OCI-LY1 (cell line): ENCODE data around the gene USP6NL.

Experiments
- EZH2 ChIP-seq: fragments of 200-600 bp; sonication (generic), shearing (Covaris generic); IDR thresholded peaks from 2 replicates; pipeline ENCODE4 v1.8.0; 2017; ENCODE audit warnings: borderline replicate concordance, mixed run types, mild to moderate bottlenecking, antibody characterized with exemption, low read length, moderate library complexity, mixed read lengths
- TF ChIP-seq, protein P1 (sequence below): fragments of 200-600 bp; sonication (generic), shearing (Covaris generic); IDR thresholded peaks from 2 replicates; pipeline ENCODE4 v1.5.1; 2017; ENCODE audit warnings: mild to moderate bottlenecking, antibody characterized with exemption, low read length, moderate library complexity, mixed read lengths

DNA sequence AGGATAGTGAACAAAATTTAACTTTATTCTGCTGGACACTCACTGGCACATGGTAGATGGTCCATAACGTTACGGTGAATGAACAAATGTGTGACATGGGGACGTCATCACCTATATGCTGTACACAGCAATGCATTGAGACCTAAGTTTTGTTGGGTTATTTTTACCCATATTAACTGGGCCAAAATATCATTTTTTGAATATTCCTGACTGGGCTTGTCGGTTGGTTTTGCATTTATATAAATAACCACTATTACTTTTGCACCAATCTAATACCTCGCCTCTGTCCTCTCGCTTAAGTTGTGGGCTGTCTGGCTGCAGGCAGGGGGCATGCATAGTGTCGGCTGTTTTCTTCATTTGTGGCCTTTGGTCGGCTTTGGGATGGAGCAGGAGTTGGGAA, 161.7 kb downstream of the USP6NL start:
- TF ChIP-seq, protein P1, sequence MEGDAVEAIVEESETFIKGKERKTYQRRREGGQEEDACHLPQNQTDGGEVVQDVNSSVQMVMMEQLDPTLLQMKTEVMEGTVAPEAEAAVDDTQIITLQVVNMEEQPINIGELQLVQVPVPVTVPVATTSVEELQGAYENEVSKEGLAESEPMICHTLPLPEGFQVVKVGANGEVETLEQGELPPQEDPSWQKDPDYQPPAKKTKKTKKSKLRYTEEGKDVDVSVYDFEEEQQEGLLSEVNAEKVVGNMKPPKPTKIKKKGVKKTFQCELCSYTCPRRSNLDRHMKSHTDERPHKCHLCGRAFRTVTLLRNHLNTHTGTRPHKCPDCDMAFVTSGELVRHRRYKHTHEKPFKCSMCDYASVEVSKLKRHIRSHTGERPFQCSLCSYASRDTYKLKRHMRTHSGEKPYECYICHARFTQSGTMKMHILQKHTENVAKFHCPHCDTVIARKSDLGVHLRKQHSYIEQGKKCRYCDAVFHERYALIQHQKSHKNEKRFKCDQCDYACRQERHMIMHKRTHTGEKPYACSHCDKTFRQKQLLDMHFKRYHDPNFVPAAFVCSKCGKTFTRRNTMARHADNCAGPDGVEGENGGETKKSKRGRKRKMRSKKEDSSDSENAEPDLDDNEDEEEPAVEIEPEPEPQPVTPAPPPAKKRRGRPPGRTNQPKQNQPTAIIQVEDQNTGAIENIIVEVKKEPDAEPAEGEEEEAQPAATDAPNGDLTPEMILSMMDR, result no peak
- no peak for TF ChIP-seq EZH2
